ENCODE measurements around the gene FAM171A2. TPM values are rescaled to one million over a fixed set of nuclear protein-coding genes. Genes with fewer than 3 reads are reported as not detected.
"Not testable (repeated sequence)": the region's sequence is repeated elsewhere in the genome, so short reads cannot be mapped to it uniquely, and the experiment has no call there.

FAM171A2 gene
- total RNA-seq, 1 donor: 4.3 TPM

GRCh38 chr17:44345454-44346026 lies 18.1 kb downstream of the FAM171A2 start:
- Histone ChIP-seq H3K36me3 (ENCODE audit: insufficient read depth, low read length) (no peaks in the 10 kb centered on the region), H3K79me2 (ENCODE audit: insufficient read depth, low read length) (peaks cover 28% of the 10 kb centered on the region), H3K4me3 (ENCODE audit: insufficient read depth, low read length) (peak overlapping the region; percentile 90), H3K27ac (ENCODE audit: low read depth, low read length) (peak overlapping the region; percentile 17), H4K20me1 (ENCODE audit: insufficient read depth, low read length) (peaks cover 12% of the 10 kb centered on the region), H3K4me1 (ENCODE audit: insufficient read depth, low read length) (peaks cover 15% of the 10 kb centered on the region), H2AFZ (ENCODE audit: low read length) (peak overlapping the region; percentile 35), H3K4me2 (ENCODE audit: insufficient read depth, low read length) (peak overlapping the region; percentile 95), H3K27me3 (ENCODE audit: insufficient read depth, low read length) (no peaks in the 10 kb centered on the region), H3K9me3 (ENCODE audit: low read depth, low read length) (no peaks in the 10 kb centered on the region)
- TF ChIP-seq, protein P1, sequence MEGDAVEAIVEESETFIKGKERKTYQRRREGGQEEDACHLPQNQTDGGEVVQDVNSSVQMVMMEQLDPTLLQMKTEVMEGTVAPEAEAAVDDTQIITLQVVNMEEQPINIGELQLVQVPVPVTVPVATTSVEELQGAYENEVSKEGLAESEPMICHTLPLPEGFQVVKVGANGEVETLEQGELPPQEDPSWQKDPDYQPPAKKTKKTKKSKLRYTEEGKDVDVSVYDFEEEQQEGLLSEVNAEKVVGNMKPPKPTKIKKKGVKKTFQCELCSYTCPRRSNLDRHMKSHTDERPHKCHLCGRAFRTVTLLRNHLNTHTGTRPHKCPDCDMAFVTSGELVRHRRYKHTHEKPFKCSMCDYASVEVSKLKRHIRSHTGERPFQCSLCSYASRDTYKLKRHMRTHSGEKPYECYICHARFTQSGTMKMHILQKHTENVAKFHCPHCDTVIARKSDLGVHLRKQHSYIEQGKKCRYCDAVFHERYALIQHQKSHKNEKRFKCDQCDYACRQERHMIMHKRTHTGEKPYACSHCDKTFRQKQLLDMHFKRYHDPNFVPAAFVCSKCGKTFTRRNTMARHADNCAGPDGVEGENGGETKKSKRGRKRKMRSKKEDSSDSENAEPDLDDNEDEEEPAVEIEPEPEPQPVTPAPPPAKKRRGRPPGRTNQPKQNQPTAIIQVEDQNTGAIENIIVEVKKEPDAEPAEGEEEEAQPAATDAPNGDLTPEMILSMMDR (IDR thresholded peaks at IDR 0.05; ENCODE audit: extremely low read depth, low read depth, low read length): peak; percentile 49
- peak; percentile 90 for DNase-seq (ENCODE audit: insufficient read length, low spot score, missing footprints)

DNA sequence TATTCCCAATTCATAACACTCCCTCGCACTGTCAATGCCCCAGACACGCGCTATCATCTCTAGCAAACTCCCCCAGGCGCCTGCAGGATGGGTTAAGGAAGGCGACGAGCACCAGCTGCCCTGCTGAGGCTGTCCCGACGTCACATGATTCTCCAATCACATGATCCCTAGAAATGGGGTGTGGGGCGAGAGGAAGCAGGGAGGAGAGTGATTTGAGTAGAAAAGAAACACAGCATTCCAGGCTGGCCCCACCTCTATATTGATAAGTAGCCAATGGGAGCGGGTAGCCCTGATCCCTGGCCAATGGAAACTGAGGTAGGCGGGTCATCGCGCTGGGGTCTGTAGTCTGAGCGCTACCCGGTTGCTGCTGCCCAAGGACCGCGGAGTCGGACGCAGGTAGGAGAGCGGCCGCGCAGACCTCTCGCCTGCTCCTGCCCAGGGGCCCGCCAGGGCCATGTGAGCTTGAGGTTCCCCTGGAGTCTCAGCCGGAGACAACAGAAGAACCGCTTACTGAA lies 18.7 kb downstream of the FAM171A2 start, which contains the start of gene GRN:
Gene GRN (plus strand): TSS at position 364 of the 515 bp plus-strand sequence. CDS start 3,863 bp downstream, outside the sequence.
- peaks cover 15% of the 10 kb centered on the region for H3K4me1 ChIP-seq (ENCODE audit: insufficient read depth, low read length)
- H3K27ac ChIP-seq (ENCODE audit: low read depth, low read length): peak within 1 kb of the TSS; percentile 17
- H3K36me3 ChIP-seq (ENCODE audit: insufficient read depth, low read length): no peaks in the 10 kb centered on the region
- peak within 1 kb of the TSS; percentile 90 for H2AFZ ChIP-seq (ENCODE audit: low read length)
- H3K9me3 ChIP-seq (ENCODE audit: low read depth, low read length): no peaks in the 10 kb centered on the region
- H4K20me1 ChIP-seq (ENCODE audit: insufficient read depth, low read length): peaks cover 12% of the 10 kb centered on the region
- peak; percentile 100 for DNase-seq (ENCODE audit: insufficient read length, low spot score, missing footprints)
- peak within 1 kb of the TSS; percentile 90 for H3K4me3 ChIP-seq (ENCODE audit: insufficient read depth, low read length)
- H3K27me3 ChIP-seq (ENCODE audit: insufficient read depth, low read length): no peaks in the 10 kb centered on the region
- peaks cover 28% of the 10 kb centered on the region for H3K79me2 ChIP-seq (ENCODE audit: insufficient read depth, low read length)
- TF ChIP-seq, protein P1 (IDR thresholded peaks at IDR 0.05; ENCODE audit: extremely low read depth, low read depth, low read length): no peak
- peak within 1 kb of the TSS; percentile 95 for H3K4me2 ChIP-seq (ENCODE audit: insufficient read depth, low read length)

DNA sequence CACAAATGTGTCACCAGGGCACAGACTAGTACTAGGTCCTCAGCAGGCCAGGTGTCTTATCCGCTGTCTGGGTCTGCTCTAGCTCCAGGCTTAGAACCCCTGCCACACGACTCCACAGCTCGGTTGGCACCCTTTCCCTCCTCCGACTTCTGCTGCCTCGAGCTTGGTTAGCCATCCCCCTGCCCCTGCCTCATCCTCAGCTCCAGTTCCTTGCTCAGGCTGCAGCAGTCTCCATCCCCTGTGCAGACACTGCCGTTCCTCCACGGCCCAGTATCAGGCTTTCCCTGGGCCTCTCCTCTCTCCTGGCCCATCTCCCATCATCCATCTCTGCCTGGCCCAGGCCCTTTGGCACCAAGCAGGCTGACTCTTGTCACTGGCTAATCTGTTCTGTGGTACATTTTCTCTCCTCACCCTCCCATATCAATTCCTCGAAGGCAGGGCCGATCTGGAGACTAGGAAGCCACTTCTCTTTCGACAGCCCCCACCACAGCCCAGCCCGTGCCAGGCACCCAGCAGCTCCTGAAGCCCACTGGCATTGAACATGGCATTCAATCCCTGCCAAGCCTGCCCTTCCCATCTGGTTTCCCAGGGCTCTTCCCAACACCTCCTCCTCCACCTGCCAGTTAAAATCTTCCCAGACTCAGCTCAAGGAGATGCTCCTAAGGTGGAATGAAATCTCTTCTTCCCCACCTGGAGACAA lies 20.0 kb downstream of the FAM171A2 start:
- H2AFZ ChIP-seq (ENCODE audit: low read length): no peak overlapping the region
- no peak overlapping the region for H3K4me2 ChIP-seq (ENCODE audit: insufficient read depth, low read length)
- TF ChIP-seq, protein P1 (IDR thresholded peaks at IDR 0.05; ENCODE audit: extremely low read depth, low read depth, low read length): no peak
- peaks cover 15% of the 10 kb centered on the region for H3K4me1 ChIP-seq (ENCODE audit: insufficient read depth, low read length)
- H3K27ac ChIP-seq (ENCODE audit: low read depth, low read length): no peak overlapping the region
- H4K20me1 ChIP-seq (ENCODE audit: insufficient read depth, low read length): peaks cover 9% of the 10 kb centered on the region
- H3K4me3 ChIP-seq (ENCODE audit: insufficient read depth, low read length): no peak overlapping the region
- H3K79me2 ChIP-seq (ENCODE audit: insufficient read depth, low read length): peaks cover 22% of the 10 kb centered on the region
- H3K36me3 ChIP-seq (ENCODE audit: insufficient read depth, low read length): no peaks in the 10 kb centered on the region
- DNase-seq (ENCODE audit: insufficient read length, low spot score, missing footprints): peak; percentile 23
- no peaks in the 10 kb centered on the region for H3K27me3 ChIP-seq (ENCODE audit: insufficient read depth, low read length)
- no peaks in the 10 kb centered on the region for H3K9me3 ChIP-seq (ENCODE audit: low read depth, low read length)

DNA sequence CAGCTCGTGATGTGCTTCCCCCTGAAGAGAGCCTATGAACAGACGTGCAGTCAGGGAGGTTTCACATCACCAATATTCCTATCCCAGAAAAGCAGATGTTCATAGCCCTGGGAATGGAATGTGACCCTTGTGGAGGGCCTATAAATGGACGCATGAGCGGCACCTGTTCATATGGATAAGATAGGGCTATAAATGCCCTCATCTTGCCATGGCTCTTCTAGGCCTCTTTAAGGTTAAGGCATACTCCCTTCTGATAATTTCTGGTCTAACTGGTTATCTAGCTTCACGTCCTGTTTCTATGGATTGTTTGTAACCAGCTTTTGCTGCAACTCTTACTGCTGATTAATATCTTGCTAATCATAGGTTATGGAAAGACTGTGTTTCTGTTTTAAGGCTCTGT lies 23.1 kb downstream of the FAM171A2 start:
- not testable (repeated sequence) for H3K27ac ChIP-seq (ENCODE audit: low read depth, low read length); H3K36me3 ChIP-seq (ENCODE audit: insufficient read depth, low read length); H3K27me3 ChIP-seq (ENCODE audit: insufficient read depth, low read length); H3K4me2 ChIP-seq (ENCODE audit: insufficient read depth, low read length); H3K4me1 ChIP-seq (ENCODE audit: insufficient read depth, low read length); H3K79me2 ChIP-seq (ENCODE audit: insufficient read depth, low read length); H3K4me3 ChIP-seq (ENCODE audit: insufficient read depth, low read length); H4K20me1 ChIP-seq (ENCODE audit: insufficient read depth, low read length); H3K9me3 ChIP-seq (ENCODE audit: low read depth, low read length); DNase-seq (ENCODE audit: insufficient read length, low spot score, missing footprints); H2AFZ ChIP-seq (ENCODE audit: low read length)
